HepG2 (cell line): ENCODE measurements around the gene PSME3IP1. TPM values are rescaled to one million over a fixed set of nuclear protein-coding genes. Genes with fewer than 3 reads are reported as not detected.

Experiments
- ARNT ChIP-seq: fragments of 450-650 bp; IDR thresholded peaks from 2 replicates; pipeline ENCODE4 v1.6.1; 2017
- ATRX ChIP-seq: sonication (generic); formaldehyde crosslinking; IDR thresholded peaks from 2 replicates; pipeline ENCODE4 v1.4.0; 2020; ENCODE audit warnings: missing genetic modification reagents, borderline replicate concordance
- BCL6 ChIP-seq: IDR thresholded peaks from 2 replicates; pipeline ENCODE4 v1.6.1; 2016; ENCODE audit warnings: missing genetic modification reagents, missing compliant biosample characterization
- DNMT1 ChIP-seq: sonication (generic); formaldehyde crosslinking; IDR thresholded peaks from 2 replicates; pipeline ENCODE4 v1.5.1; 2020; ENCODE audit warnings: mild to moderate bottlenecking, missing genetic modification reagents
- DR1 ChIP-seq: sonication (generic); formaldehyde crosslinking; IDR thresholded peaks from 2 replicates; pipeline ENCODE4 v1.8.0; 2021; ENCODE audit warnings: mild to moderate bottlenecking, missing genetic modification reagents, inconsistent platforms
- E2F1 ChIP-seq: sonication (generic); formaldehyde crosslinking; IDR thresholded peaks from 2 replicates; pipeline ENCODE4 v1.5.0; 2020; ENCODE audit warnings: missing genetic modification reagents
- FOXK2 ChIP-seq: fragments of 450-650 bp; IDR thresholded peaks from 2 replicates; pipeline ENCODE4 v1.6.1; 2016
- GATA4 ChIP-seq: sonication (generic); IDR thresholded peaks from 2 replicates; pipeline ENCODE4 v1.6.1; 2016; ENCODE audit warnings: antibody characterized with exemption, low read depth, borderline replicate concordance
- GRHL1 ChIP-seq: sonication (generic); formaldehyde crosslinking; conservative IDR thresholded peaks from 2 replicates; pipeline ENCODE4 v1.8.0; 2022; ENCODE audit warnings: missing genetic modification reagents
- HOXA7 ChIP-seq: sonication (generic); formaldehyde crosslinking; IDR thresholded peaks from 2 replicates; pipeline ENCODE4 v1.8.1; 2022; ENCODE audit warnings: mild to moderate bottlenecking, missing genetic modification reagents, moderate library complexity
- IRF1 ChIP-seq: sonication (generic); formaldehyde crosslinking; IDR thresholded peaks from 2 replicates; pipeline ENCODE4 v1.4.0; 2020; ENCODE audit warnings: low read depth, mild to moderate bottlenecking, missing genetic modification reagents
- IRF9 ChIP-seq: sonication (generic); formaldehyde crosslinking; IDR thresholded peaks from 2 replicates; pipeline ENCODE4 v1.8.0; 2022; ENCODE audit warnings: missing genetic modification reagents, mild to moderate bottlenecking, borderline replicate concordance
- KAT8 ChIP-seq: IDR thresholded peaks from 2 replicates; pipeline ENCODE4 v1.6.1; 2016; ENCODE audit warnings: missing genetic modification reagents, missing compliant biosample characterization
- MYC ChIP-seq: sonication (generic); formaldehyde crosslinking; IDR thresholded peaks from 2 replicates; pipeline ENCODE4 v1.9.0; 2021; ENCODE audit warnings: missing genetic modification reagents, borderline replicate concordance
- NAIF1 ChIP-seq: sonication (generic); formaldehyde crosslinking; IDR thresholded peaks from 2 replicates; pipeline ENCODE4 v1.5.0; 2020; ENCODE audit warnings: mild to moderate bottlenecking, missing genetic modification reagents, borderline replicate concordance
- NFE2L2 ChIP-seq: fragments of 150-350 bp; IDR thresholded peaks from 2 replicates; pipeline ENCODE4 v1.6.1; 2014; ENCODE audit warnings: low read length
- REL ChIP-seq: sonication (generic); formaldehyde crosslinking; conservative IDR thresholded peaks from 2 replicates; pipeline ENCODE4 v1.8.0; 2022; ENCODE audit warnings: mild to moderate bottlenecking, missing genetic modification reagents, moderate library complexity
- RFX3 ChIP-seq: IDR thresholded peaks from 2 replicates; pipeline ENCODE4 v1.6.1; 2016; ENCODE audit warnings: missing biosample characterization, missing genetic modification reagents
- STAG1 ChIP-seq: sonication (generic); formaldehyde crosslinking; IDR thresholded peaks from 2 replicates; pipeline ENCODE4 v1.4.0; 2020; ENCODE audit warnings: missing genetic modification reagents
- TBP ChIP-seq: sonication (generic); formaldehyde crosslinking; IDR thresholded peaks from 2 replicates; pipeline ENCODE4 v1.5.0; 2020; ENCODE audit warnings: missing genetic modification reagents
- TMF1 ChIP-seq: sonication (generic); formaldehyde crosslinking; IDR thresholded peaks from 2 replicates; pipeline ENCODE4 v1.8.1; 2022; ENCODE audit warnings: low read depth, missing genetic modification reagents
- ZNF143 ChIP-seq: sonication (generic); formaldehyde crosslinking; IDR thresholded peaks from 2 replicates; pipeline ENCODE4 v1.4.0; 2020; ENCODE audit warnings: missing genetic modification reagents
- ZNF232 ChIP-seq: sonication (generic); formaldehyde crosslinking; IDR thresholded peaks from 2 replicates; pipeline ENCODE4 v1.4.0; 2020; ENCODE audit warnings: missing genetic modification reagents, borderline replicate concordance
- ZNF773 ChIP-seq: sonication (generic); formaldehyde crosslinking; IDR thresholded peaks from 2 replicates; pipeline ENCODE4 v1.4.0; 2020; ENCODE audit warnings: missing genetic modification reagents, borderline replicate concordance
- ZSCAN12 ChIP-seq: sonication (generic); formaldehyde crosslinking; IDR thresholded peaks from 2 replicates; pipeline ENCODE4 v1.9.0; 2021; ENCODE audit warnings: mild to moderate bottlenecking, missing genetic modification reagents
- polyA plus RNA-seq, 8 experiments: library from polyadenylated mRNA; depleted of rRNA in 3 of 8; stranded (reverse) in 7 of 8; unstranded in 1 of 8; fragments of >200 nt; fragmentation: Illumina TruSeq in 4 of 8; extraction: Trizol in 4 of 8; gene quantifications; 2 replicates each; pipeline versions ENCODE4 v1.2.1 to v1.2.3, GENCODE V29; 2011 to 2016; ENCODE audit warnings: low read depth in 4 of 8, missing spikeins in 1 of 8, mixed read lengths in 1 of 8; ENCODE audit not compliant: insufficient read depth in 1 of 8
- total RNA-seq, 5 experiments: library from RNA; depleted of rRNA; stranded (reverse); fragments of >200 nt; fragmentation: Illumina TruSeq; extraction: Trizol; gene quantifications; 2 replicates each; pipeline ENCODE4 v1.2.3, GENCODE V29; 2016; ENCODE audit warnings: low read depth in 1 of 5

PSME3IP1 gene
- total and polyA plus RNA-seq, 2 of the 13 experiments (the other 11 are each of a cell fraction or from before 2014, with no cell fraction given), result 90.8 to 99.8 TPM

- no peak for TF ChIP-seq ZNF143
- TF ChIP-seq RFX3 (CRISPR knock-in tag), result no peak
- TF ChIP-seq KAT8 (CRISPR knock-in tag), result no peak
- TF ChIP-seq NFE2L2, result no peak
- no peak for TF ChIP-seq ATRX (CRISPR knock-in tag)
- no peak for TF ChIP-seq ARNT
- peak; percentile 77; the same call in 1 of the 2 replicates for TF ChIP-seq ZNF232
- 0 out of 2 replicates have a peak, but pooled peaks have one; percentile 31 for TF ChIP-seq MYC (CRISPR knock-in tag)
- no peak for TF ChIP-seq E2F1
- TF ChIP-seq DR1 (CRISPR knock-in tag), result no peak
- no peak for TF ChIP-seq ZNF773 (CRISPR knock-in tag)
- TF ChIP-seq GRHL1 (CRISPR knock-in tag), result no peak
- TF ChIP-seq HOXA7 (CRISPR knock-in tag), result no peak
- TF ChIP-seq TBP, result no peak
- TF ChIP-seq FOXK2, result no peak; the same call in 1 of the 2 replicates
- no peak for TF ChIP-seq BCL6
- no peak for TF ChIP-seq STAG1 (CRISPR knock-in tag)
- TF ChIP-seq REL (CRISPR knock-in tag), result no peak
- no peak for TF ChIP-seq NAIF1
- TF ChIP-seq IRF9 (CRISPR knock-in tag), result peak; percentile 83; the same call in 1 of the 2 replicates
- TF ChIP-seq GATA4, result no peak
- TF ChIP-seq TMF1 (CRISPR knock-in tag), result no peak
- no peak for TF ChIP-seq DNMT1 (CRISPR knock-in tag)
- TF ChIP-seq IRF1 (CRISPR knock-in tag), result no peak
- TF ChIP-seq ZSCAN12, result peak; percentile 72; the same call in 1 of the 2 replicates
Observed at GRCh38 chr16:57185446-57185944, 344 bp downstream of the PSME3IP1 start (continued).
